Astrocyte (in vitro differentiated cells and primary cell): Measurements from ENCODE around the gene HIKESHI. TPM values are rescaled to one million over a fixed set of nuclear protein-coding genes. Genes with fewer than 3 reads are reported as not detected.

Source experiments
- DNase-seq: peaks from one replicate; pipeline ENCODE4 v3.0.0-alpha.2; 2010; ENCODE audit warnings: low read depth
- FAIRE-seq: peaks from 2 replicates; lab custom pipeline; 2011; peaks lifted over from hg19 to GRCh38; lab: Jason Lieb, UNC
- H2AFZ ChIP-seq: 2 replicates; pipeline ENCODE4 v1.6.0; 2012; ENCODE audit warnings: low read depth, low read length, inconsistent platforms
- H3K27ac ChIP-seq: 2 replicates; pipeline ENCODE4 v1.5.1; 2011; ENCODE audit warnings: low read depth, low read length, inconsistent platforms
- H3K27me3 ChIP-seq: 2 replicates; pipeline ENCODE4 v1.6.0; 2011; ENCODE audit warnings: low read length, inconsistent platforms; ENCODE audit not compliant: insufficient read depth
- H3K36me3 ChIP-seq: 2 replicates; pipeline ENCODE4 v1.5.1; 2011; ENCODE audit warnings: low read length, inconsistent platforms; ENCODE audit not compliant: insufficient read depth
- H3K4me1 ChIP-seq: 2 replicates; pipeline ENCODE4 v1.5.1; 2011; ENCODE audit warnings: low read length, inconsistent platforms; ENCODE audit not compliant: insufficient read depth
- H3K4me2 ChIP-seq: 2 replicates; pipeline ENCODE4 v1.6.0; 2012; ENCODE audit warnings: low read length, inconsistent platforms
- H3K4me3 ChIP-seq: 2 replicates; pipeline ENCODE4 v1.5.1; 2011; ENCODE audit warnings: low read depth, mild to moderate bottlenecking, low read length, inconsistent platforms; ENCODE audit not compliant: insufficient read depth
- H3K79me2 ChIP-seq: 2 replicates; pipeline ENCODE4 v1.6.0; 2012; ENCODE audit warnings: mild to moderate bottlenecking, low read length, inconsistent platforms; ENCODE audit not compliant: insufficient read depth
- H3K9ac ChIP-seq: 2 replicates; pipeline ENCODE4 v1.6.0; 2012; ENCODE audit warnings: mild to moderate bottlenecking, low read length, inconsistent platforms
- H3K9me3 ChIP-seq: 2 replicates; pipeline ENCODE4 v1.5.1; 2012; ENCODE audit warnings: low read depth, mild to moderate bottlenecking, low read length, inconsistent platforms; ENCODE audit not compliant: insufficient read depth
- H4K20me1 ChIP-seq: 2 replicates; pipeline ENCODE4 v1.6.0; 2012; ENCODE audit warnings: low read length, inconsistent platforms; ENCODE audit not compliant: insufficient read depth
- H3K27ac Mint-ChIP-seq: one replicate; pipeline ENCODE4 v1.8.0; 2021; ENCODE audit warnings: mild to moderate bottlenecking, mixed read lengths; ENCODE audit not compliant: unreplicated experiment
- H3K27me3 Mint-ChIP-seq: one replicate; pipeline ENCODE4 v1.8.0; 2021; ENCODE audit warnings: low read depth, mixed read lengths; ENCODE audit not compliant: unreplicated experiment
- H3K36me3 Mint-ChIP-seq: one replicate; pipeline ENCODE4 v1.8.0; 2021; ENCODE audit warnings: low read depth, mixed read lengths; ENCODE audit not compliant: unreplicated experiment
- H3K4me1 Mint-ChIP-seq: one replicate; pipeline ENCODE4 v1.8.0; 2021; ENCODE audit warnings: low read depth, mixed read lengths; ENCODE audit not compliant: unreplicated experiment
- H3K4me3 Mint-ChIP-seq: one replicate; pipeline ENCODE4 v1.8.0; 2021; ENCODE audit warnings: mild to moderate bottlenecking, moderate library complexity, mixed read lengths; ENCODE audit not compliant: unreplicated experiment
- H3K9me3 Mint-ChIP-seq: one replicate; pipeline ENCODE4 v1.8.0; 2021; ENCODE audit warnings: mild to moderate bottlenecking, mixed read lengths; ENCODE audit not compliant: unreplicated experiment
- CTCF ChIP-seq: IDR thresholded peaks from 2 replicates; pipeline ENCODE4 v1.5.1; 2011; ENCODE audit warnings: low read depth, mild to moderate bottlenecking, inconsistent platforms, low read length, moderate library complexity; ENCODE audit not compliant: insufficient read depth
- EZH2 ChIP-seq: IDR thresholded peaks from 2 replicates; pipeline ENCODE4 v1.6.1; 2012; ENCODE audit warnings: mild to moderate bottlenecking, low read length, inconsistent platforms; ENCODE audit not compliant: insufficient read depth
- total RNA-seq: library from RNA; stranded (reverse); gene quantifications from 2 replicates; pipeline ENCODE4 v1.2.1, GENCODE V29; 2021

Gene HIKESHI
- total RNA-seq, 1 donor from 2014 or later, result 42.3 TPM

DNA sequence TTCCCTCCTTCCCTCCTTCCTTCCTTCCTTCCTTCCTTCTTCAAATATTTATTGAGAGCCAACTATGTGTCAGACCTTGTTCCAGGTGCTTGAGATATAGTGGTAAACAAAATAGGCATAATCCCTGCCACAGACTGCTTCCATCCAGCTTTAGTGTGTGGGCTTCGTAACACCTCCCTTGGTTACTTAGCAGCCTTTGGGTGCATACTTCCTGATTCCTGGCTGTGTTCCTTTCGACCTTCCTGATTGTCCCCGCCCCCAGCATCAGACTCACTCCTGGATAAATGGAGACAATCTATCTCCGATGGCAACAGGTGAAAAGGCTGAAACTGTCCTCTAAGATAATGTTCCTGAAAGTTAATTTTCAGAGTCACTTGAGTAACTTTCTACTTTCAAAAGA is 86.2 kb downstream of the HIKESHI start:
- Histone ChIP-seq H3K79me2 (no peaks in the 10 kb centered on the region), H3K9ac (no peak overlapping the region), H3K9me3 (no peaks in the 10 kb centered on the region), H3K4me2 (no peak overlapping the region), H4K20me1 (no peaks in the 10 kb centered on the region), H3K36me3 (no peaks in the 10 kb centered on the region), H3K27ac (no peak overlapping the region), H3K27me3 (no peaks in the 10 kb centered on the region), H3K4me3 (no peak overlapping the region), H3K4me1 (no peaks in the 10 kb centered on the region), H2AFZ (peak overlapping the region; percentile 29)
- no peaks in the 10 kb centered on the region for H3K27me3 Mint-ChIP-seq
- FAIRE-seq, result no peak
- H3K4me1 Mint-ChIP-seq, result no peaks in the 10 kb centered on the region
- H3K27ac Mint-ChIP-seq, result no peak overlapping the region
- no peak for TF ChIP-seq CTCF
- TF ChIP-seq EZH2, result no peak
- H3K36me3 Mint-ChIP-seq, result no peaks in the 10 kb centered on the region
- H3K9me3 Mint-ChIP-seq, result no peaks in the 10 kb centered on the region
- no peak for DNase-seq
- no peak overlapping the region for H3K4me3 Mint-ChIP-seq

DNA sequence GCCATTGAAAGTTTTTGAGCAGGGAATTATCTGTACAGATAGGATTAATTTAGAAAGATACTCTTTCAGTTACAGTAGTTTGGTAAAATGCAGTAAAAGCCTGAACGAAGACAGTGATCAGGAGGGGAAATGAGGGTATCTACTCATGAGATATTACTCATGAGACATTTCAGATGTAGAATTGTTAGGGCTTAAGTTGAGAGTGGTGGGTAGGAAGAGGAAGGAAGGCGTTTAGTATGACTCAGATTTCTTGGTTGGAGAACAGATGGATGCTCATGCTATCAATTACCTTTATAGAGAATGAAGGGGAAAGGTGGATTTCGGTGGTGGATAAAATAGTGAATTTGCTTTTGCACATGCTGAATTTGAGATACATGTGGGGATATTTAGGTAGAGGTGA is 88.4 kb downstream of the HIKESHI start:
- Histone ChIP-seq H3K27ac (no peak overlapping the region), H3K9ac (no peak overlapping the region), H3K79me2 (no peaks in the 10 kb centered on the region), H3K4me2 (no peak overlapping the region), H4K20me1 (no peaks in the 10 kb centered on the region), H3K36me3 (no peaks in the 10 kb centered on the region), H3K9me3 (no peaks in the 10 kb centered on the region), H2AFZ (no peak overlapping the region), H3K27me3 (no peaks in the 10 kb centered on the region), H3K4me1 (peaks cover 6% of the 10 kb centered on the region), H3K4me3 (no peak overlapping the region)
- TF ChIP-seq EZH2 (no peak), CTCF (no peak)
- no peak for DNase-seq
- peaks cover 6% of the 10 kb centered on the region for H3K4me1 Mint-ChIP-seq
- no peak for FAIRE-seq
- H3K27me3 Mint-ChIP-seq, result no peaks in the 10 kb centered on the region
- H3K9me3 Mint-ChIP-seq, result no peaks in the 10 kb centered on the region
- H3K27ac Mint-ChIP-seq, result no peak overlapping the region
- H3K4me3 Mint-ChIP-seq, result no peak overlapping the region
- no peaks in the 10 kb centered on the region for H3K36me3 Mint-ChIP-seq

DNA sequence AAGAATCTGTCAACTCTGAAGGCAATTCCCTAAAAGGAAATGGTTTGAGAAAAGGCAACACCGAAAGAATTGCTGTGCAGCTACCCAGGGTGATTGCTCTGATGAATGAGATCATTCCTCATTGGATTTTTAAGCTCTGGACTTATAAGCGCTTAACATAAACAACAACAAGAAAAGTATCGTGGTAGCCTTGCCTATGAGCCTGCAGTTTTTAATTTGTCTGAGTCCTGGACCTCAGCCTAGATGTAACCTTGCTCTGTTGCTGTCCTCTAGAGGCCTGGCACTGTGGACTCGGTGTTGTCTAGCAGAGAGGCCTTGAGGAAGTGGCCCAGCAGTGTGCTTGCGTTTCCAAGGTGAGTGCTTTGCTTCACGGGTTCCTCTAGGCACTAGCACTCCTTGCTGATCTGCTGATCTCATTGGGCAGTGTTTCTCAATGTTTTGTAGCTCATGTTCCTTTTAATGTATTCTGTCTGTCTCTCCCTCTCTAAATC is 93.1 kb downstream of the HIKESHI start:
- FAIRE-seq, result no peak
- no peak overlapping the region for H3K4me3 ChIP-seq
- peak overlapping the region; percentile 39 for H2AFZ ChIP-seq
- H3K9me3 ChIP-seq, result no peaks in the 10 kb centered on the region
- H4K20me1 ChIP-seq, result no peaks in the 10 kb centered on the region
- H3K27ac ChIP-seq, result peak overlapping the region; percentile 28
- no peaks in the 10 kb centered on the region for H3K27me3 Mint-ChIP-seq
- H3K36me3 ChIP-seq, result no peaks in the 10 kb centered on the region
- TF ChIP-seq CTCF (no peak), EZH2 (no peak)
- H3K4me1 ChIP-seq, result peaks cover 19% of the 10 kb centered on the region
- H3K36me3 Mint-ChIP-seq, result no peaks in the 10 kb centered on the region
- DNase-seq, result peak; percentile 33
- no peaks in the 10 kb centered on the region for H3K27me3 ChIP-seq
- peak overlapping the region; percentile 9 for H3K9ac ChIP-seq
- peak overlapping the region; percentile 55 for H3K27ac Mint-ChIP-seq
- H3K9me3 Mint-ChIP-seq, result no peaks in the 10 kb centered on the region
- H3K4me3 Mint-ChIP-seq, result peak overlapping the region; percentile 35
- peak overlapping the region; percentile 56 for H3K4me2 ChIP-seq
- H3K79me2 ChIP-seq, result no peaks in the 10 kb centered on the region
- H3K4me1 Mint-ChIP-seq, result peaks cover 13% of the 10 kb centered on the region
